ENCODE measurements around the gene TECPR2. TPM values are rescaled to one million over a fixed set of nuclear protein-coding genes. Genes with fewer than 3 reads are reported as not detected.

TECPR2 gene
- total and polyA plus RNA-seq, 8 donors = 3.3 to 18.2 (median 10.5) TPM

DNA sequence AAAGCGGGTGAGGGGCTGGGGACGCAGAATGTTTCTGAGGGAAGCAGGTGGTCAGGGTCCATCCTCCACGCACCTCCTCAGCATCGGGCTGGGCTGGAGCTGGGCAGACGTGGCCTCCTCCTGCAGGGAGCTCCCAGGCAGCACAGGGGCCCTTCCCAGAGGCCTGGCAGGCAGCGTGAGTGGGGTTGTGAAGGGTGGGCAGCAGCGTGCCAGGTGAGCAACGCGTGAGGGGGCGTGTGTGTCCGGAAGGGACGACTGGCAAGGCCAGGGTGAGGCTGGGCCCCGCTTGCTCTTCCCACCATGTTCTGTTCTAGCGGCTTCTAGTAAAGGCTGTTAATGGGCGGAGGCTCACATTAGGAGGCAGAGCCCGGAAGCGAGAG, 129.8 kb downstream of the TECPR2 start:
- Histone ChIP-seq H3K4me1 (no peaks in the 10 kb centered on the region), H3K36me3 (no peaks in the 10 kb centered on the region), H3K4me3 (no peak overlapping the region), H3K27ac (no peak overlapping the region), H3K9me3 (no peaks in the 10 kb centered on the region), H3K27me3 (no peaks in the 10 kb centered on the region)
- TF ChIP-seq, protein P1, sequence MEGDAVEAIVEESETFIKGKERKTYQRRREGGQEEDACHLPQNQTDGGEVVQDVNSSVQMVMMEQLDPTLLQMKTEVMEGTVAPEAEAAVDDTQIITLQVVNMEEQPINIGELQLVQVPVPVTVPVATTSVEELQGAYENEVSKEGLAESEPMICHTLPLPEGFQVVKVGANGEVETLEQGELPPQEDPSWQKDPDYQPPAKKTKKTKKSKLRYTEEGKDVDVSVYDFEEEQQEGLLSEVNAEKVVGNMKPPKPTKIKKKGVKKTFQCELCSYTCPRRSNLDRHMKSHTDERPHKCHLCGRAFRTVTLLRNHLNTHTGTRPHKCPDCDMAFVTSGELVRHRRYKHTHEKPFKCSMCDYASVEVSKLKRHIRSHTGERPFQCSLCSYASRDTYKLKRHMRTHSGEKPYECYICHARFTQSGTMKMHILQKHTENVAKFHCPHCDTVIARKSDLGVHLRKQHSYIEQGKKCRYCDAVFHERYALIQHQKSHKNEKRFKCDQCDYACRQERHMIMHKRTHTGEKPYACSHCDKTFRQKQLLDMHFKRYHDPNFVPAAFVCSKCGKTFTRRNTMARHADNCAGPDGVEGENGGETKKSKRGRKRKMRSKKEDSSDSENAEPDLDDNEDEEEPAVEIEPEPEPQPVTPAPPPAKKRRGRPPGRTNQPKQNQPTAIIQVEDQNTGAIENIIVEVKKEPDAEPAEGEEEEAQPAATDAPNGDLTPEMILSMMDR (IDR thresholded peaks at IDR 0.05) = no peak
- FAIRE-seq = no peak
- intact Hi-C loops (cut with DNase I) = no loop called here
- 95 to 96% methylated on average over 17 of the region's 17 CpGs for WGBS, 2 donors
- DNase-seq = peak in 1 of 6 donors; percentile 51
- no peak for ATAC-seq

DNA sequence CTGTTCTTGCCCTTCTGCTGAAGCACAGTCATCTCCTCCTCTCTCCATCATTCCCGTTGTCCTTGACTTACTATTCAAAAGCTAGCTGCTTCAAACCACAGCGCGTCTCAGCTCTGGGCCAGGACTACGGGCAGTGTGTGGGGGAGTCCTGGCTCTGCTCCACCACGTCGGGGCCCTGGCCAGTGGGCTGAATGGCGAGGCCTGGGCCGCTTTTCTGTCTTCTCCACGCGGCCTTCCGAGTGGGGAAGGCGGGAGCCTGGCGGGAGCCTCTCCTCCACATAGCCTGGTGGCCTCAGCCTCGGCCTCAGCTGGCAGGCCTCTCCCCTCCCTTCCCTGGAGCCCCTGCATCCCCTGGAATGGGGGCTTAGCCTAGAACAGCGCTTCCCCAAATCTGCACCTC, 130.4 kb downstream of the TECPR2 start:
- TF ChIP-seq, protein P1 (IDR thresholded peaks at IDR 0.05) = no peak
- no peak for FAIRE-seq
- 92 to 95% methylated on average over 15 of the region's 15 CpGs for WGBS, 2 donors

DNA sequence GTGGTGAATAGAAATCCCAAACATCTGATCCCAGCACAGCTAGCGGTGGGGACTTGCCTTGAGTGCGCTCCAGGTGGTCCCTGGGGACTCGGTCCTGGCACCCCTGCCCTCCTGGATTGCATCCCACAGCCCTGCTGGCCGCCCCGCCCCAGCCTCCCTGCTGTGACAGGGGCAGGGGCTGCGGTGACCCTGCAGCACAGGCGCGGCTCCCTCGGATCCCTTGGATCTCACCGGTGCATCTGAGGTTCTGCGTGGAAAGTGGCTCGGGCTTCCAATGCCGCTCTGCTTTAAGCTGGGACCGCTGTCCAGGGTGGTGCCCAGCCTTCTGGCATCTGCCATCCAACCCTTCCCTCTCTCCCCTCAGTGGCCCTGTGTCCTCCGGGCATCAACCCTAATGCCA, 130.8 kb downstream of the TECPR2 start:
- no peak for FAIRE-seq
- intact Hi-C loops (cut with DNase I) = no loop called here
- peak in 1 of 6 donors; percentile 40 for DNase-seq

More for the DNA sequence above, 130.4 kb downstream of the TECPR2 start:
- H3K27ac ChIP-seq = no peak overlapping the region
- no peaks in the 10 kb centered on the region for H3K4me1 ChIP-seq
- DNase-seq (peak in 1 of 6 donors; percentile 35), ATAC-seq (no peak)
- no peaks in the 10 kb centered on the region for H3K9me3 ChIP-seq
- intact Hi-C loops (cut with DNase I) = no loop called here
- peaks cover 0 to 1% (median 0%) of the 10 kb centered on the region in 3 donors for H3K36me3 ChIP-seq
- H3K4me3 ChIP-seq = no peak overlapping the region
- no peaks in the 10 kb centered on the region for H3K27me3 ChIP-seq

DNA sequence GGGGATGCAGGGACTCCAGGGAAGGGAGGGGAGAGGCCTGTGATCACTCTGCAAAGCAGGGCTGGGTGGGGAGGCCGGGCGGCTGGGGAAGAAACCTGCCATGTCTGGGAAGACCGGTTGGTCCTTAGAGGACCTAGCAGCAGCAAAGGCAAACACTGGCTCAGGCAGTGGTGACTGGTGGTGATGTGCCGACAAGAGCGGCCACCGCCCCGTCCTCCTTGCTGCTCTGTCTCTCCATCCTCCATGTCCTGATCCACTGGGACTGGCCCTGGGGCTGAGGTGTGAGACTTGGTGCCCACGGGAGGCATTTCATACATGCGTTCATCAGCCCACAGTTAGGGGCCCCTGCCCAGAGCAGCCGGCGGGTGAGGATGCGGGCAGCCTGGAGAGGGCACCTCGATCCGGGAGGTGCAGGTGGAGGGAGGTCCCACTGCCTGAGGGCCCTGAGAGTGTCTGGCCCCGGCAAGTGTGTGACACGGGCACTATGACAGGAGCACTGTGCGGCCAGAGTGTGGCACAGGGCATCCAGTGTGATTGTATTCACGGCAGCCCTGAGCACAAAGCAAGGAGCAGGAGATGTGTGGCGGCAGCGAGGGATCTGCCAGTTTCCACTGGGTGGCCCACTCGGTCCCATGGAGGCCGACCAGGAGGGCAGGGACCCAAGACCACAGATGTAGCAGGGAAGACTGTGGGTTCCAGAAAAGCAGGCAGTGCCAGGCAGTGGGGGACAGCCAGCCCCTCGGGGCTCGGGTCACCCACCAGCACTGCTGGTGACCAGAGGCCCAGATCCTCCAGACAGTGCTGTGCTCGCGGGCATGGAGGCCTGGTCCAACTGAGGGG, 133.0 kb downstream of the TECPR2 start:
- TF ChIP-seq, protein P1 (IDR thresholded peaks at IDR 0.05) = no peak
- peaks cover 0 to 7% (median 0%) of the 10 kb centered on the region in 3 donors for H3K36me3 ChIP-seq
- ATAC-seq (no peak), FAIRE-seq (no peak), DNase-seq (no peak)
- no peaks in the 10 kb centered on the region for H3K27me3 ChIP-seq
- no peak overlapping the region for H3K4me3 ChIP-seq
- H3K4me1 ChIP-seq = no peaks in the 10 kb centered on the region
- 91 to 95% methylated on average over 26 of the region's 26 CpGs for WGBS, 2 donors
- intact Hi-C loops (cut with DNase I) = no loop called here
- no peak overlapping the region for H3K27ac ChIP-seq
- no peaks in the 10 kb centered on the region for H3K9me3 ChIP-seq

More for the DNA sequence above, 130.8 kb downstream of the TECPR2 start:
- no peak overlapping the region for H3K27ac ChIP-seq
- no peaks in the 10 kb centered on the region for H3K4me1 ChIP-seq
- WGBS, 2 donors = 94 to 95% methylated on average over 15 of the region's 15 CpGs
- no peaks in the 10 kb centered on the region for H3K9me3 ChIP-seq
- ATAC-seq = no peak
- peaks cover 0 to 6% (median 0%) of the 10 kb centered on the region in 3 donors for H3K36me3 ChIP-seq
- H3K27me3 ChIP-seq = no peaks in the 10 kb centered on the region
- TF ChIP-seq, protein P1 (IDR thresholded peaks at IDR 0.05) = no peak
- no peak overlapping the region for H3K4me3 ChIP-seq

DNA sequence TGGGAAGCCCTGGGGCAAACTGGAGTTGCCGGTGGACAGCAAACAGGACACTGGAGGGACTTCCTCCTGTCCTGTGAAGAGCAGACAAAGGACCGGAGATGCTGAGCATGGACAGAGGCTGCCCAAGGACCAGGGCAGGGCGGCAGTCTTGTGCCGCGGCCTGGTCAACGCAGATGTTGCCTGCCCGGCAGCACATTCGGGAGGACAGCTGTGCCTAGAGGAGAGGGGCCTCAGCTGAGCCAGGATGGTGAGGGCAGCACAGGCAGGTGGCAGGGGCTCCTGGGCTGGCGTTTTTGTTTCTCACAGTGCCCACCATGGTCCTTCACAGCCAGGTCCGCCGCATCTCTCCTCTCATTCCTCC, 133.6 kb downstream of the TECPR2 start:
- Histone ChIP-seq H3K9me3 (no peaks in the 10 kb centered on the region), H3K4me1 (no peaks in the 10 kb centered on the region), H3K36me3 (peaks cover 0 to 7% (median 0%) of the 10 kb centered on the region in 3 donors), H3K4me3 (no peak overlapping the region), H3K27me3 (no peaks in the 10 kb centered on the region), H3K27ac (no peak overlapping the region)
- WGBS, 2 donors = 92 to 95% methylated on average over 11 of the region's 11 CpGs
- TF ChIP-seq, protein P1 (IDR thresholded peaks at IDR 0.05) = no peak
- no peak for ATAC-seq
- DNase-seq = no peak
- no peak for FAIRE-seq
- intact Hi-C loops (cut with DNase I) = no loop called here

All from pancreas (tissue), 10 donors.